ENCODE measurements around the gene ZFP62.

ZFP62 gene

GRCh38 chr5:180848878-180849277 is 12.2 kb downstream of the ZFP62 start:
- peaks cover 16% of the 10 kb centered on the region; the same call in 1 of the 2 replicates for H3K9me3 ChIP-seq (ENCODE audit: insufficient read depth, low read length)
- H3F3A ChIP-seq (ENCODE audit: insufficient read depth), result no peaks in the 10 kb centered on the region
- H3K27ac ChIP-seq (ENCODE audit: low read depth, low read length), result no peak overlapping the region

GRCh38 chr5:180848265-180848664 is 12.8 kb downstream of the ZFP62 start:
- Histone ChIP-seq H3K9me3 (ENCODE audit: insufficient read depth, low read length) (peaks cover 16% of the 10 kb centered on the region; the same call in 1 of the 2 replicates), H3K9me2 (replicated peaks; ENCODE audit: insufficient read depth, low read length) (no peaks in the 10 kb centered on the region), H3F3A (ENCODE audit: insufficient read depth) (peaks cover 1% of the 10 kb centered on the region; the same call in 1 of the 2 replicates), H3K79me2 (ENCODE audit: insufficient read depth, low read length) (peaks cover 11% of the 10 kb centered on the region; the same call in 1 of the 2 replicates), H3K4me2 (ENCODE audit: low read depth, low read length, poor library complexity, severe bottlenecking) (no peak overlapping the region), H3K4me3 (ENCODE audit: insufficient read depth, low read length, poor library complexity, severe bottlenecking) (no peak overlapping the region), H4K20me1 (ENCODE audit: low read depth, low read length) (no peaks in the 10 kb centered on the region), H3K27ac (ENCODE audit: low read depth, low read length) (no peak overlapping the region), H3K36me3 (ENCODE audit: low read length) (peaks cover 54% of the 10 kb centered on the region), H2AFZ (ENCODE audit: low read depth, low read length, severe bottlenecking) (no peak overlapping the region), H3K9ac (ENCODE audit: low read length) (no peak overlapping the region), H3K27me3 (ENCODE audit: low read length) (no peaks in the 10 kb centered on the region)
- TF ChIP-seq EZH2phosphoT487 (conservative IDR thresholded peaks at IDR 0.05; ENCODE audit: low read length) (no peak), CTCF (IDR thresholded peaks at IDR 0.05; ENCODE audit: insufficient read depth, low read length, poor library complexity, severe bottlenecking) (no peak)

More at GRCh38 chr5:180848878-180849277, 12.2 kb downstream of the ZFP62 start:
- H3K4me2 ChIP-seq (ENCODE audit: low read depth, low read length, poor library complexity, severe bottlenecking), result no peak overlapping the region
- peaks cover 55% of the 10 kb centered on the region for H3K36me3 ChIP-seq (ENCODE audit: low read length)
- H3K27me3 ChIP-seq (ENCODE audit: low read length), result no peaks in the 10 kb centered on the region
- H4K20me1 ChIP-seq (ENCODE audit: low read depth, low read length), result no peaks in the 10 kb centered on the region
- peaks cover 11% of the 10 kb centered on the region; the same call in 1 of the 2 replicates for H3K79me2 ChIP-seq (ENCODE audit: insufficient read depth, low read length)
- H3K9ac ChIP-seq (ENCODE audit: low read length), result no peak overlapping the region
- no peak overlapping the region for H3K4me3 ChIP-seq (ENCODE audit: insufficient read depth, low read length, poor library complexity, severe bottlenecking)
- TF ChIP-seq EZH2phosphoT487 (conservative IDR thresholded peaks at IDR 0.05; ENCODE audit: low read length) (no peak), CTCF (IDR thresholded peaks at IDR 0.05; ENCODE audit: insufficient read depth, low read length, poor library complexity, severe bottlenecking) (no peak)
- no peak overlapping the region for H2AFZ ChIP-seq (ENCODE audit: low read depth, low read length, severe bottlenecking)
- H3K9me2 ChIP-seq (replicated peaks; ENCODE audit: insufficient read depth, low read length), result no peaks in the 10 kb centered on the region

GRCh38 chr5:180847026-180847425 is 14.1 kb downstream of the ZFP62 start:
- TF ChIP-seq CTCF (IDR thresholded peaks at IDR 0.05; ENCODE audit: insufficient read depth, low read length, poor library complexity, severe bottlenecking) (no peak), EZH2phosphoT487 (conservative IDR thresholded peaks at IDR 0.05; ENCODE audit: low read length) (no peak)
- H3F3A ChIP-seq (ENCODE audit: insufficient read depth), result peaks cover 3% of the 10 kb centered on the region; the same call in 1 of the 2 replicates
- H3K36me3 ChIP-seq (ENCODE audit: low read length), result peaks cover 44% of the 10 kb centered on the region
- H2AFZ ChIP-seq (ENCODE audit: low read depth, low read length, severe bottlenecking), result no peak overlapping the region
- no peaks in the 10 kb centered on the region for H4K20me1 ChIP-seq (ENCODE audit: low read depth, low read length)
- H3K9me2 ChIP-seq (replicated peaks; ENCODE audit: insufficient read depth, low read length), result no peaks in the 10 kb centered on the region
- H3K4me2 ChIP-seq (ENCODE audit: low read depth, low read length, poor library complexity, severe bottlenecking), result no peak overlapping the region
- H3K9ac ChIP-seq (ENCODE audit: low read length), result no peak overlapping the region
- no peaks in the 10 kb centered on the region for H3K27me3 ChIP-seq (ENCODE audit: low read length)
- peaks cover 4% of the 10 kb centered on the region; the same call in 1 of the 2 replicates for H3K79me2 ChIP-seq (ENCODE audit: insufficient read depth, low read length)
- H3K9me3 ChIP-seq (ENCODE audit: insufficient read depth, low read length), result peaks cover 16% of the 10 kb centered on the region; the same call in 1 of the 2 replicates
- no peak overlapping the region for H3K27ac ChIP-seq (ENCODE audit: low read depth, low read length)
- H3K4me3 ChIP-seq (ENCODE audit: insufficient read depth, low read length, poor library complexity, severe bottlenecking), result no peak overlapping the region
